GM18520 (cell line): ENCODE results near the gene PRKCD.
A peak's percentile ranks its signal among the peaks of the same experiment; 100 is the strongest.

ENCODE experiments used
- ATAC-seq: cut with Tn5 transposase; IDR thresholded peaks from one replicate; pipeline ENCODE4 v1.9.1; 2021; ENCODE audit not compliant: unreplicated experiment

Gene PRKCD

DNA sequence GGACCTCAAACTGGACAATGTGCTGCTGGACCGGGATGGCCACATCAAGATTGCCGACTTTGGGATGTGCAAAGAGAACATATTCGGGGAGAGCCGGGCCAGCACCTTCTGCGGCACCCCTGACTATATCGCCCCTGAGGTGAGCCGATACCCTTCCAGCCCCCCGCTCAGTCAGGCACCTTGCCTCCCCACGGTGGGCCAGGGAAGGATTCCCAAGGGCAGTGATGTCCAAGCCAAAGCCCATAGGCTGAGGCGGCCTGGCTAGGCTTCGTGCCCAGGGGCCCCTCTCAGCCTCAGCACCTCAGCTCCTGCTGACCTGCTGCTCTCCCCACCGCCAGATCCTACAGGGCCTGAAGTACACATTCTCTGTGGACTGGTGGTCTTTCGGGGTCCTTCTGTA is 27.7 kb downstream of the PRKCD start:
- ATAC-seq = no peak

- no peak for ATAC-seq
Observed at GRCh38 chr3:53189276-53189675, 28.3 kb downstream of the PRKCD start.

DNA sequence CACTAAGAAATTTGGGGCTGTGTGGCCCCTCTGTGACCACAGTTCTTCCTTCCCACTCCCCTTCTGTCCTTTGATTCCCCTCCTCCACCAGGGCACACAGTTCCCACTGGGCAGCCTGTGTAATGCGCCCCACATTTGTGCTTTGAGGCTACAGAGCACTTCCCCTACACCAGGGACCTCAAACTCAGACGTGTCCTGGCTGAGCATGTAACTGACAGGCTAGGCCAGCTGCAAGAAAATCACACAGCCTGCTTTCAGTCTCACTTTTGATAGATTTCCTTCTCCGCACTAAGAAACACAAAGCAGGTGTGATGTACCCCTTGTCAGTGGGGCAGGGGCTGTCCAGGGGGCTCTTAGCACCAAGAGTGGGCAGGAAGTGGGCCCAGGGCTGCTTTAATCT is 29.6 kb downstream of the PRKCD start:
- ATAC-seq = no peak

DNA sequence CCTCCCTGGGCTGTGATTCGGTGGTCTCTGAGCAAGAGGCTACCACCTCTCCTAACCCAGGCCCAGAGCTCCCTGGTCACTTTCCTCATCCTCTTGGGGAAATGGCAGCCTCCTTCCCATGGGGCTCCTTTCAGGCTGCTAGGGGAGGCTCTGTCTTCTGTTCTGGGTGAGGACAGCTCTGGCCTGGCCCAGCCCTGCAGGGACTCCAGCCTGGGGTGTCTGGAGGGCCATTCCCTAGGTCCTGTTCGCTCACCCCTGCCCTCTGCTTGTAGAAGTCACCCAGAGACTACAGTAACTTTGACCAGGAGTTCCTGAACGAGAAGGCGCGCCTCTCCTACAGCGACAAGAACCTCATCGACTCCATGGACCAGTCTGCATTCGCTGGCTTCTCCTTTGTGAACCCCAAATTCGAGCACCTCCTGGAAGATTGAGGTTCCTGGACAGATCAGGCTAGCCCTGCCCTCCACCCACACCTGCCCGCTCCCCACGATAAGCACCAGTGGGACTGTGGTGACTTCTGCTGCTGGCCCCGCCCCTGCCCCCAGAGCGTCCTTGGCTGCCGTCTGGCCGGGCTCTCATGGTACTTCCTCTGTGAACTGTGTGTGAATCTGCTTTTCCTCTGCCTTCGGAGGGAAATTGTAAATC is 30.9 kb downstream of the PRKCD start:
- ATAC-seq = no peak

DNA sequence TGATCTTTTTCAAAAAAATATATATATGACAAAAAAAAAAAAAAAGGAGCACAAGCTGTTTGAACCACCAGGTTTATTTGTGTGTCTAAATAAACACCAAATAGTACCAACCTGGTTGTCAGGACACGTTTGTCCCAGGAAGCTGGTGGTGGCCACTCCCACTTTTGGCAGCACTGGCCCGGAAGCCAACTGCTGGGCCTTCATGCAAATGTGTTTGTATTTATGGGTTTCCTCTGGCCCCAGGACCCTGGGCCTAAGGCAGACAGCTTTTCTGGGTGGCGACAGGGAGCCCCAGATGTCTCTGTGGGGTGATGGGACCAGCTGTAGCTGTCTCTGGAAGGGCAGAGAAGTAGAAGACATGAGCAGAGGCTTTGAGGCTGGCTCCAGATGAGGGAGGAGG is 31.6 kb downstream of the PRKCD start:
- peak; percentile 28 for ATAC-seq

DNA sequence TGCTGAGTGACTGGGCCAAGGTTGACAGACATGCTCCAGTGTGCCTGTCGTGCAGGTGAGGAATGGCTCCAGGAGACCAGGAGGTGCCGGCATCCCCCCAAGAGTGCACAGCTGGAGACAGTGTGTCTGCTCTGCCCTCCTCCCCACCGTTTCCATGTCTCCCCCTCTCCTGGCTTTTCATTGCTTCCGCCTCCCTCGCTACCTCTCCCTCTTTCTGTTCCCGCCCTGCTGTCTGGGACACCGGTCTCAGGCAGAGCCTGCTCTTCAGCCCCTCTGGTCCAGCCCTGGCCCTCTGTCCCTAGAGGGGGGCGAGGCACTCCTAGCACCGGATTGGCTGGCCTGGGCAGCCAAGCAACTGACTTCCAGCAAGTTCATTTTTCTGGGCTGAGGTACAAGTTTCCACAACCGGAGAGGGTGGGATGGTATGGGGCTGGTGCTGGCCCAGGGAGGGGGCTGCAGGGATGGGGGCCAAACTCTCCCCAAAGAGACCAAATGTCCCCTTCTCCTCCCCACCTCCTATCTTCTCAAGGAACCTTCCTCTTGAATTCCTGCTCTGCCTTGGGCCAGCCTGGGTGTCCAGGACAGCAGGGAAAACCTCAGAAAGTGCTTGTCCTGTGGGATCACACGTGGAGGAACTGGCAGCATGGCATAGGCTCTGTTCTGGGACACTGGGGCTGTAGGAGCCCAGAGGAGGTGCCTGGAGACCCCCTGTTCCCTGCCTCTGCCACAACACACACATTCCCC is 32.6 kb downstream of the PRKCD start:
- ATAC-seq = no peak

GRCh38 chr3:53194210-53195065 is 33.4 kb downstream of the PRKCD start:
- ATAC-seq = no peak

GRCh38 chr3:53195066-53195450 is 34.0 kb downstream of the PRKCD start:
- ATAC-seq = no peak

DNA sequence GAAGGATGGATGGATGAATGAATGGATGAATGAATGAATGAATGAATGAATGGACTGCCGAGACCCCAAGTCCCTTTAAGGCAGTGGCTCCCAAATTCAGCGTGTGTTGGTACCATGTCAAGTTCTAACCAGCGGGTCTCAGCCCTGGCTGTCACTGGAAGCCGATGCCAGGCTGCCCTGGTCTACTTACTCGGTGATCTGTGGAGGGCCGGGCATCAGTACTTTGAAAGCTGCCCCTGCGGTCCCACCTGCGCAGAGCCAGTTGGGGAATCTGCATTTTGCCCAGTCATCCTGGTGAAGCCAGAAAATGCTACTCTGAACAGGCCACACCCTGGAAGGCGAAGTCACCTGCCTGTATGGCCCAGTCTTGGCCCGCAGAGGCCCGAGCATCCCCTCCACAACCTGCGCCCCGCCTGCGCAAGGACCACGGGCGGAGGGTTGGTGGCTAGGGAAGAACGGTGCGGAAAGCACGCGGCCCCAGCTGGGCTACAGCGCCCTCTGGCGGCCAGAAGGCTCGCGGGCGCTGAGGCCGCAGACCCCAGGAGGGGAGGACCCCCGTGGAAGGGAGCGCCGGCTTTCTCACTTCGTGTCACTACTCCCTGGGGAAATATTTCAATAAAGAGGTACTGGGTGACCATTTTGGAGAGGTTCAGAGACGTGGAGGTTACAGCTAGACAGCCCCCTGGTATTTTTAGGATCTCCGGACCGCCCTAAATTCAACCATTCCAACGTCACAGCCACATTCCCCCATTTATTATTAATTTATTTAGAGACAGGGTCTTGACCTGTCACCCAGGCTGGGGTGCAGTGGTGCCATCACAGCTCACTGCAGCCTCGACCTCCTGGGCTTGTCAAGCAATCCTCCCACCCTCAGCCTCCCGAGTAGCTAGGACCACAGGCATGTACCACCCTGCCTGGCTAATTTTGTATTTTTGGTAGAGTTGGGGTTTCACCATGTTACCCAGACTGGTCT is 34.9 kb downstream of the PRKCD start:
- ATAC-seq = no peak

DNA sequence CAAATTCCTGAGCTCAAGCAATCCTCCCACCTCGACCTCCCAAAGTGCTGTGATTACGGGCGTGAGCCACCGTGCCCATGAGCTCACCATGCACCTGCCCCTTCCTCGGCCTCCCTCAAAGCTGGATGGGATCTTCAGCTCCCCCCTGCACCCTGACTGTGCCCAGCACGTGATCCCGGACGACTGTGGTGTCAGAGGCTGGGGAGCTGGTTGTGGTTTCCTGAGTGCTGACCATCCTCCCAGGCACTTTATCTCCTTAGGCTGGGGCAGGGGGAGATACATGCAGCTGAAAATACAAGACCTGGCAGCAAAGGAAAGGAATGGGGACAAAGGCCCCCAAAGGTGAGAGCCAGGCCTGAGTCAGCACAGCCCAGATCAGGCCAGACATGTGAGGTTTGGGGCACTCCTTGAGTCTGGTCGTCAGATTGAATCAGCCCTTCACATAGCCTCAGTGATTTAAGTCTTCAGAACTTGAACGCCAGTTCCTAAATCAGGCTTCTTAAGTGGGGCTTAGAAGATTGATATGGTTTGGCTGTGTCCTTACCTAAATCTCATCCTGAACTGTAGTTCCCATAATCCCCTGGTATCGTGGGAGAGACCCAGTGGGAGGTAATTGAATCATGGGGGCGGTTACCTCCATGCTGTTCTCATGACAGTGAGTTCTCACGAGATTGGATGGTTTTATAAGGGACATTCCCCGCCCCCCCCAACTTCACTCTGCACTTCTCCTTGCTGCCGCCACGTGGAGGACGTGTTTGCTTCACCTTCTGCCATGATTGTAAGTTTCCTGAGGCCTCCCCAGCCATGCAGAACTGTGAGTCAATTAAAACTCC is 35.8 kb downstream of the PRKCD start:
- ATAC-seq = no peak

DNA sequence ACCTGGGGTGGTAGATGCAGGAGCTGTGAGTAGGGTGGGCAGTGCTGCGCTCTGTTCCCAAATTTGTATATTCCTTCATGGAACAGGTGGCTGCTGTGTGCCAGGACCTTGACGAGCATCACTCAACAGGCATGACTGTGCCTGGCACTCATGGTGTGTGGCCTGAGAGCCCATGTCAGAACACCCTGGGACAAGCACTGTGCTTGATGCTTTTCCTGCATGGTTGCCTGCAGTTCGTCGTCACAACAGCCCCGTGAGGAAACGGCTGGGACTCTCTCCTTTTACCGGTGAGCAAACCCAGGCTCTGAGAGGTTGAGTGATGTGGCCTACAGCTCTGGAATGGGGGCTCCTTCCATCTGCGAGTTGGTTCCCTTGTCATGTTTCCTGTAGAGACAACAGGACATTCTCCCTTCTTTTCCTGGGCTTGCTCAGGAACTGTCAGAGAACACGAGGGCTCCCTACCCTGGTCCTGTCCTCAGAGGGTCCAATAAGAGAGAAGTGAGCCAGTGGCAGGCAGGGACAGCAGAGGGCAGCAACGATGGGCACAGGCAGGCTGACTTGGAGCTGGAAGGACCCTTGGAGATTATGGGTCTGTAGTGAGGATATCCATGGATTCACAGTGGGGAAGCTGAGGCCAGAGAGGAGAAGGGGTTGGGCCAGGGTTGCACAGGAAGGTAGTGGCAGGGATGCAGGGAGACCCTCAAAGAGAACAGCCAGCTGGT is 37.4 kb downstream of the PRKCD start:
- ATAC-seq = no peak

DNA sequence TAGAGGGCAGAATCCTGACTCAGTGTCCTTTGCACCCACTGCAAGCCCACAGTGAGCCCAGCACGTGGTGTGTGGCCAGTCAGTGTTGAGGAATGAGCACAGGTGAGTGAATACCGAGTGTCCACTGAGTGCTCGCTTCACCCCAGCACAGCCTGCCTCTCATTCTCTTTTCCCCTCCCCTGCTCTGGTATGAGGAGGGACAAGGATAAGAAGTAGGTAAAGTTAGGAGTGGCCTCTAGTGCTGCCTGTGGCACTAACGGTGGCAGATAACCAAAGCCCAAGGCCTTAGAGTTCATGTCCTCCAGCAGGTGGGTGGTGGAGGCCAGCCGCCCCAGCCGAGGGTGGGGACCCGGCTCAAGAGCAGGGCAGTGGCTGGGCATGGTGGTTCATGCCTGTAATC is 38.0 kb downstream of the PRKCD start:
- no peak for ATAC-seq

DNA sequence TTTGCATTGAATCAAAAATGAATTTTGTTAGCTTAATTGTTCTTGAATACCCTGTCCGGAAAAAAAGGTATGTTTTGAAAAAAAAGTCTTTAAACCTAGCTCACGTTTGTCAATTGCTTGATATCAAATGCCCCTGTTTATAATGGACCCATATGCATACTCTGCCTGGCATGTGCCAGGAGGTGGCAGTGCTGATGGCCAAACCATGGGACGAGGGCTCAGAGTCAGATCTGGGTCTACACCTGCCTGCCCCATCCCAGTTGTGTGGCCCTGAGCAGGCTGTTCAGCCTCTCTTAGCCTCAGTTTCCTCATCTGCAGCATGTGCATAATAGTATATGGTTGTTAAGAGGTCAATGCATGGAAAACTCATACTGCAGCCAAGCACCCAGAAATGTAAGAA is 38.8 kb downstream of the PRKCD start:
- ATAC-seq = no peak

- no peak for ATAC-seq
Observed at GRCh38 chr3:53200501-53201498, 39.8 kb downstream of the PRKCD start.

- ATAC-seq = no peak
Observed at GRCh38 chr3:53202331-53203015, 41.5 kb downstream of the PRKCD start.

GRCh38 chr3:53211706-53212702 is 51.0 kb downstream of the PRKCD start:
- no peak for ATAC-seq
